Astrocyte (in vitro differentiated cells and primary cell): Measurements from ENCODE around the gene SP9.

Source experiments
- CTCF ChIP-seq: IDR thresholded peaks from 2 replicates; pipeline ENCODE4 v1.5.1; 2011; ENCODE audit warnings: low read depth, mild to moderate bottlenecking, inconsistent platforms, low read length, moderate library complexity; ENCODE audit not compliant: insufficient read depth
- EZH2 ChIP-seq: IDR thresholded peaks from 2 replicates; pipeline ENCODE4 v1.6.1; 2012; ENCODE audit warnings: mild to moderate bottlenecking, low read length, inconsistent platforms; ENCODE audit not compliant: insufficient read depth

DNA sequence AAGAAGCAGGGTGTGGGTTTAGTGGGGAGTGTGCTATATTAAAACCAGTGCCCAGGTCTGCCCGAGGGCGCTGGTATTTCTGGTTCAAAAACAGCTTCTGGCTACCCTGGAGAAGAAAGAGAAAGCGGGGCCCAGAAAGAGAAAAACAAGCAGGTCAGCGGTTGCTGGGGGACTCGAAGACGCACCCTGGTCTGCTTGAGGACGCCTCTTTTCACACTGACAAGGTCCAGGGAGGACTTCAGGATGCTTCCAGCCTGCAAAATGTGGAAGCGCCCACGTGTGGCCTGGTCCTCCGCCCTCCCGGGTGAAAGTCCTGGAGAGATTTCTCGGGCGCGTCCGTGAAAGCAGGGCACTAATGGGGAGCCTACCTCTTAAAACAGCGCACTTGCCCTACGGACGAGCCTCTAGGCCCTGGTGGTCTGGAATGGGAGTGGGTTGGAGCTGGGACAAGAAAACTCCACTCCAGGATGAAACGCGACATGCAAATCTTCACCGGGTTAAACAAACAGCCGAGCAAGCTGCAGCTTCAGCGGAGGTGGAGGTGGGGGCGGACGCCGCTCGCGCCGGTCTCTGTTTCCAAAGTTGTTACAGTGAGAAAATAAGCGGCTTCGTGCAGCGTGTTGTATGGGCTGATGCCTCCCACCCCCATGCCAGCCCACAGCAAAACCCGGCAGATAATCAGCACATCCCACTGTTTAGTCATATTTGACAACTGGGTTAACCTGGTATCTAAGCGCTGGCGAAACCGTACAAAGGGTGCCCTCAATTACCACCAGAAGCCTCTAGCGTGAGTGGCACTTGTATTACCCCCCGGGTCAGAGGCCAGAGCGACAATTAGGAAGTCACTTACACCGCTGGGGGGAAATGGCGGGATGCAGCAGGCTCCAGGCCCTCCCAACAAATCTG lies 1.1 kb upstream of the SP9 start:
- TF ChIP-seq CTCF: no peak
- TF ChIP-seq EZH2: peak; percentile 80
